GM12873 (cell line): Measurements from ENCODE around the gene CACNA1C.

ENCODE experiments used
- CTCF ChIP-seq: IDR thresholded peaks from 2 replicates; pipeline ENCODE4 v1.5.1; 2012; ENCODE audit warnings: low read depth, mild to moderate bottlenecking, moderate library complexity, low read length, control low read depth; ENCODE audit not compliant: insufficient read depth; ENCODE audit errors: missing control alignments

The CACNA1C gene

GRCh38 chr12:2247596-2247995 is 194.8 kb downstream of the CACNA1C start:
- TF ChIP-seq CTCF = no peak

- TF ChIP-seq CTCF = no peak
Measured at GRCh38 chr12:2248087-2248900, 195.5 kb downstream of the CACNA1C start.

- no peak for TF ChIP-seq CTCF
Measured at GRCh38 chr12:2248901-2249381, 196.2 kb downstream of the CACNA1C start.

GRCh38 chr12:2250797-2251196 is 198.0 kb downstream of the CACNA1C start:
- TF ChIP-seq CTCF = no peak

GRCh38 chr12:2251526-2252209 is 198.9 kb downstream of the CACNA1C start:
- TF ChIP-seq CTCF = no peak

- TF ChIP-seq CTCF = no peak
Measured at GRCh38 chr12:2255311-2255710, 202.5 kb downstream of the CACNA1C start.

GRCh38 chr12:2256453-2256852 is 203.7 kb downstream of the CACNA1C start:
- TF ChIP-seq CTCF = no peak
